ENCODE results near the gene IGSF9. TPM values are rescaled to one million over a fixed set of nuclear protein-coding genes. Genes with fewer than 3 reads are reported as not detected.

IGSF9 gene
- total RNA-seq, 1 donor from 2014 or later, result 2.1 TPM

- FAIRE-seq, result no peak
Measured at GRCh38 chr1:159951551-159951950, 6.1 kb upstream of the IGSF9 start.

DNA sequence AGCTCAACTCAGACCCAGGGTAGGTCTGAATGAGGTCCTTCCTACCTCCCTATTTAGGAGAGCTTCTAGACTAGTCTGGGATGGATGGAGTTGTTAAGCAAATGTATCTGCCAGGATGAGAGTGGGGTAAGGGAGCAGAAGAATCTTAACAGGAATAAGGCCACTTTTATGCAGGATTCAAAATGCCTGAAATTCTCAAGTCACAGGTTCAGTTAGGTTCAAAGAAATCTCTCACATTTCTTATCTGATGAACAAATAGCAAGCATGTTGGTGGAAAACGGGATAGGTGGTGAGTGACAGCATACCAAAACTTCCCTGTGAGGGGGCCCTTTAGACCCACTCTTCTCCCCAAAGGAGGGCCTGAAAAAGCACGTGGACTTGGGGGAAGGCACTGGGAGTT lies 5.6 kb upstream of the IGSF9 start:
- peaks cover 13% of the 10 kb centered on the region for H3K4me1 Mint-ChIP-seq (ENCODE audit: low read depth, unreplicated experiment)
- H3K4me2 ChIP-seq (ENCODE audit: low read length), result no peak overlapping the region
- H3K9ac ChIP-seq (ENCODE audit: low read length), result no peak overlapping the region
- H3K79me2 ChIP-seq (ENCODE audit: insufficient read depth, low read length), result no peaks in the 10 kb centered on the region
- H4K20me1 ChIP-seq (ENCODE audit: insufficient read depth, low read length), result no peaks in the 10 kb centered on the region
- no peak overlapping the region for H3K4me3 ChIP-seq (ENCODE audit: insufficient read depth, low read depth, low read length)
- H3K27me3 ChIP-seq (ENCODE audit: insufficient read depth, low read length), result peaks cover 6% of the 10 kb centered on the region
- no peaks in the 10 kb centered on the region for H3K9me3 ChIP-seq (ENCODE audit: insufficient read depth, low read depth, low read length)
- H3K27me3 Mint-ChIP-seq (ENCODE audit: low read depth, unreplicated experiment), result peaks cover 28% of the 10 kb centered on the region
- H3K36me3 ChIP-seq (ENCODE audit: insufficient read depth, low read length), result no peaks in the 10 kb centered on the region
- peaks cover 3% of the 10 kb centered on the region for H3K4me1 ChIP-seq (ENCODE audit: insufficient read depth, low read length)
- H2AFZ ChIP-seq (ENCODE audit: low read depth, low read length), result no peak overlapping the region
- DNase-seq (ENCODE audit: low read depth) (no peak), FAIRE-seq (no peak)
- H3K27ac Mint-ChIP-seq (ENCODE audit: unreplicated experiment), result no peak overlapping the region
- no peak for TF ChIP-seq EZH2 (IDR thresholded peaks at IDR 0.05; ENCODE audit: insufficient read depth, low read length)
- TF ChIP-seq CTCF (IDR thresholded peaks at IDR 0.05; ENCODE audit: insufficient read depth, low read depth, low read length), result no peak
- no peak overlapping the region for H3K27ac ChIP-seq (ENCODE audit: low read depth, low read length)
- no peaks in the 10 kb centered on the region for H3K36me3 Mint-ChIP-seq (ENCODE audit: low read depth, unreplicated experiment)
- H3K4me3 Mint-ChIP-seq (ENCODE audit: unreplicated experiment), result no peak overlapping the region
- H3K9me3 Mint-ChIP-seq (ENCODE audit: unreplicated experiment), result no peaks in the 10 kb centered on the region

More at GRCh38 chr1:159951551-159951950, 6.1 kb upstream of the IGSF9 start:
- H3K4me2 ChIP-seq (ENCODE audit: low read length), result no peak overlapping the region
- H3K9me3 ChIP-seq (ENCODE audit: insufficient read depth, low read depth, low read length), result no peaks in the 10 kb centered on the region
- peaks cover 6% of the 10 kb centered on the region for H3K27me3 ChIP-seq (ENCODE audit: insufficient read depth, low read length)
- Mint-ChIP-seq H3K4me1 (ENCODE audit: low read depth, unreplicated experiment) (peaks cover 13% of the 10 kb centered on the region), H3K27ac (ENCODE audit: unreplicated experiment) (no peak overlapping the region), H3K9me3 (ENCODE audit: unreplicated experiment) (no peaks in the 10 kb centered on the region), H3K36me3 (ENCODE audit: low read depth, unreplicated experiment) (no peaks in the 10 kb centered on the region), H3K27me3 (ENCODE audit: low read depth, unreplicated experiment) (peaks cover 24% of the 10 kb centered on the region), H3K4me3 (ENCODE audit: unreplicated experiment) (no peak overlapping the region)
- no peak overlapping the region for H2AFZ ChIP-seq (ENCODE audit: low read depth, low read length)
- no peaks in the 10 kb centered on the region for H3K79me2 ChIP-seq (ENCODE audit: insufficient read depth, low read length)
- DNase-seq (ENCODE audit: low read depth), result no peak
- no peaks in the 10 kb centered on the region for H3K36me3 ChIP-seq (ENCODE audit: insufficient read depth, low read length)
- no peak overlapping the region for H3K27ac ChIP-seq (ENCODE audit: low read depth, low read length)
- H3K4me3 ChIP-seq (ENCODE audit: insufficient read depth, low read depth, low read length), result no peak overlapping the region
- H3K9ac ChIP-seq (ENCODE audit: low read length), result no peak overlapping the region
- no peak for TF ChIP-seq CTCF (IDR thresholded peaks at IDR 0.05; ENCODE audit: insufficient read depth, low read depth, low read length)
- TF ChIP-seq EZH2 (IDR thresholded peaks at IDR 0.05; ENCODE audit: insufficient read depth, low read length), result no peak
- peaks cover 3% of the 10 kb centered on the region for H3K4me1 ChIP-seq (ENCODE audit: insufficient read depth, low read length)
- H4K20me1 ChIP-seq (ENCODE audit: insufficient read depth, low read length), result no peaks in the 10 kb centered on the region

GRCh38 chr1:159949981-159950381 lies 4.6 kb upstream of the IGSF9 start:
- no peak overlapping the region for H3K4me2 ChIP-seq (ENCODE audit: low read length)
- H3K79me2 ChIP-seq (ENCODE audit: insufficient read depth, low read length), result no peaks in the 10 kb centered on the region
- TF ChIP-seq CTCF (IDR thresholded peaks at IDR 0.05; ENCODE audit: insufficient read depth, low read depth, low read length) (no peak), EZH2 (IDR thresholded peaks at IDR 0.05; ENCODE audit: insufficient read depth, low read length) (no peak)
- no peak overlapping the region for H2AFZ ChIP-seq (ENCODE audit: low read depth, low read length)
- Mint-ChIP-seq H3K27me3 (ENCODE audit: low read depth, unreplicated experiment) (peaks cover 30% of the 10 kb centered on the region), H3K36me3 (ENCODE audit: low read depth, unreplicated experiment) (no peaks in the 10 kb centered on the region), H3K4me3 (ENCODE audit: unreplicated experiment) (no peak overlapping the region), H3K9me3 (ENCODE audit: unreplicated experiment) (no peaks in the 10 kb centered on the region), H3K27ac (ENCODE audit: unreplicated experiment) (no peak overlapping the region), H3K4me1 (ENCODE audit: low read depth, unreplicated experiment) (peaks cover 16% of the 10 kb centered on the region)
- H3K4me1 ChIP-seq (ENCODE audit: insufficient read depth, low read length), result peaks cover 13% of the 10 kb centered on the region
- H3K9ac ChIP-seq (ENCODE audit: low read length), result no peak overlapping the region
- H3K36me3 ChIP-seq (ENCODE audit: insufficient read depth, low read length), result no peaks in the 10 kb centered on the region
- peaks cover 7% of the 10 kb centered on the region for H3K27me3 ChIP-seq (ENCODE audit: insufficient read depth, low read length)
- H4K20me1 ChIP-seq (ENCODE audit: insufficient read depth, low read length), result no peaks in the 10 kb centered on the region
- no peak overlapping the region for H3K27ac ChIP-seq (ENCODE audit: low read depth, low read length)
- DNase-seq (ENCODE audit: low read depth) (no peak), FAIRE-seq (no peak)
- no peak overlapping the region for H3K4me3 ChIP-seq (ENCODE audit: insufficient read depth, low read depth, low read length)
- no peaks in the 10 kb centered on the region for H3K9me3 ChIP-seq (ENCODE audit: insufficient read depth, low read depth, low read length)
